Hepatic stellate cell (primary cell): ENCODE results near the gene OR11H7.
"Not testable (repeated sequence)": the region's sequence is repeated elsewhere in the genome, so short reads cannot be mapped to it uniquely, and the experiment has no call there.

Experiments used
- DNase-seq: peaks from one replicate; pipeline ENCODE4 v3.0.0; 2011; ENCODE audit warnings: low spot score

The OR11H7 gene

GRCh38 chr14:20278414-20278813, 49.6 kb downstream of the OR11H7 start:
- DNase-seq = no peak

- DNase-seq = not testable (repeated sequence)
Measured at GRCh38 chr14:20280265-20280664, 51.5 kb downstream of the OR11H7 start.
